Measurements from ENCODE around the gene ANKIB1.

DNA sequence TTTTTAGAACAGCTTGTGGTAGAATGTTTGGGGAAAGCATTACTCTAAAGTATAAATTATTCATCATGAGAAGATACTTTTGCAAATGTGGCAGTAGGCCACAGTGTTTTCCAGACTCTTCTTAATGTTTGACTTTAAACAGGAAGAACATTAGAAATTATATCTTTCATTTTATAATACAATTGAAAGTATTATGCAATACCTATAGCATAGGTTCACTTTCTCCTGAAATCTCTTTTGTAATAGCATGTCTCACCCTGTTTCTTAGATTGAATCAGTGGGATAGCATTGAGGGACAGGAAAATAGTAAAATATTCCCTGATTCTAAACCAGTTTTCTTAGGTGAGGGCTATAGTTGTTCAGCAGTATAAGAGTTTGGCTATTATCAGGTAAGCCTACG lies 23.1 kb downstream of the ANKIB1 start:
- TF ChIP-seq, protein P1, sequence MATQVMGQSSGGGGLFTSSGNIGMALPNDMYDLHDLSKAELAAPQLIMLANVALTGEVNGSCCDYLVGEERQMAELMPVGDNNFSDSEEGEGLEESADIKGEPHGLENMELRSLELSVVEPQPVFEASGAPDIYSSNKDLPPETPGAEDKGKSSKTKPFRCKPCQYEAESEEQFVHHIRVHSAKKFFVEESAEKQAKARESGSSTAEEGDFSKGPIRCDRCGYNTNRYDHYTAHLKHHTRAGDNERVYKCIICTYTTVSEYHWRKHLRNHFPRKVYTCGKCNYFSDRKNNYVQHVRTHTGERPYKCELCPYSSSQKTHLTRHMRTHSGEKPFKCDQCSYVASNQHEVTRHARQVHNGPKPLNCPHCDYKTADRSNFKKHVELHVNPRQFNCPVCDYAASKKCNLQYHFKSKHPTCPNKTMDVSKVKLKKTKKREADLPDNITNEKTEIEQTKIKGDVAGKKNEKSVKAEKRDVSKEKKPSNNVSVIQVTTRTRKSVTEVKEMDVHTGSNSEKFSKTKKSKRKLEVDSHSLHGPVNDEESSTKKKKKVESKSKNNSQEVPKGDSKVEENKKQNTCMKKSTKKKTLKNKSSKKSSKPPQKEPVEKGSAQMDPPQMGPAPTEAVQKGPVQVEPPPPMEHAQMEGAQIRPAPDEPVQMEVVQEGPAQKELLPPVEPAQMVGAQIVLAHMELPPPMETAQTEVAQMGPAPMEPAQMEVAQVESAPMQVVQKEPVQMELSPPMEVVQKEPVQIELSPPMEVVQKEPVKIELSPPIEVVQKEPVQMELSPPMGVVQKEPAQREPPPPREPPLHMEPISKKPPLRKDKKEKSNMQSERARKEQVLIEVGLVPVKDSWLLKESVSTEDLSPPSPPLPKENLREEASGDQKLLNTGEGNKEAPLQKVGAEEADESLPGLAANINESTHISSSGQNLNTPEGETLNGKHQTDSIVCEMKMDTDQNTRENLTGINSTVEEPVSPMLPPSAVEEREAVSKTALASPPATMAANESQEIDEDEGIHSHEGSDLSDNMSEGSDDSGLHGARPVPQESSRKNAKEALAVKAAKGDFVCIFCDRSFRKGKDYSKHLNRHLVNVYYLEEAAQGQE (IDR thresholded peaks at IDR 0.05; ENCODE audit: low read depth, low read length) = no peak
- TF ChIP-seq NFIC (IDR thresholded peaks at IDR 0.05; ENCODE audit: borderline replicate concordance) = no peak
- TF ChIP-seq, protein P2, sequence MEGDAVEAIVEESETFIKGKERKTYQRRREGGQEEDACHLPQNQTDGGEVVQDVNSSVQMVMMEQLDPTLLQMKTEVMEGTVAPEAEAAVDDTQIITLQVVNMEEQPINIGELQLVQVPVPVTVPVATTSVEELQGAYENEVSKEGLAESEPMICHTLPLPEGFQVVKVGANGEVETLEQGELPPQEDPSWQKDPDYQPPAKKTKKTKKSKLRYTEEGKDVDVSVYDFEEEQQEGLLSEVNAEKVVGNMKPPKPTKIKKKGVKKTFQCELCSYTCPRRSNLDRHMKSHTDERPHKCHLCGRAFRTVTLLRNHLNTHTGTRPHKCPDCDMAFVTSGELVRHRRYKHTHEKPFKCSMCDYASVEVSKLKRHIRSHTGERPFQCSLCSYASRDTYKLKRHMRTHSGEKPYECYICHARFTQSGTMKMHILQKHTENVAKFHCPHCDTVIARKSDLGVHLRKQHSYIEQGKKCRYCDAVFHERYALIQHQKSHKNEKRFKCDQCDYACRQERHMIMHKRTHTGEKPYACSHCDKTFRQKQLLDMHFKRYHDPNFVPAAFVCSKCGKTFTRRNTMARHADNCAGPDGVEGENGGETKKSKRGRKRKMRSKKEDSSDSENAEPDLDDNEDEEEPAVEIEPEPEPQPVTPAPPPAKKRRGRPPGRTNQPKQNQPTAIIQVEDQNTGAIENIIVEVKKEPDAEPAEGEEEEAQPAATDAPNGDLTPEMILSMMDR (IDR thresholded peaks at IDR 0.05) = no peak
